Uterus (tissue), 2 donors: ENCODE measurements around the gene PDZD11.

Experiments
- POLR2A ChIP-seq, 2 donors: fragments of 450-650 bp; IDR thresholded peaks; one replicate each; pipeline ENCODE4 v1.6.1; 2016; ENCODE audit warnings: antibody characterized with exemption in 2 of 2, mild to moderate bottlenecking in 1 of 2, moderate library complexity in 1 of 2
- TF ChIP-seq, protein P1 (sequence below), 4 experiments: fragments of 200-600 bp in 2 of 4; fragments of 450-650 bp in 2 of 4; sonication (generic) in 2 of 4; IDR thresholded peaks; one replicate each; pipeline ENCODE4 v1.5.1; 2016 to 2019; ENCODE audit warnings: antibody characterized with exemption in 4 of 4, mild to moderate bottlenecking in 2 of 4, moderate library complexity in 1 of 4

DNA sequence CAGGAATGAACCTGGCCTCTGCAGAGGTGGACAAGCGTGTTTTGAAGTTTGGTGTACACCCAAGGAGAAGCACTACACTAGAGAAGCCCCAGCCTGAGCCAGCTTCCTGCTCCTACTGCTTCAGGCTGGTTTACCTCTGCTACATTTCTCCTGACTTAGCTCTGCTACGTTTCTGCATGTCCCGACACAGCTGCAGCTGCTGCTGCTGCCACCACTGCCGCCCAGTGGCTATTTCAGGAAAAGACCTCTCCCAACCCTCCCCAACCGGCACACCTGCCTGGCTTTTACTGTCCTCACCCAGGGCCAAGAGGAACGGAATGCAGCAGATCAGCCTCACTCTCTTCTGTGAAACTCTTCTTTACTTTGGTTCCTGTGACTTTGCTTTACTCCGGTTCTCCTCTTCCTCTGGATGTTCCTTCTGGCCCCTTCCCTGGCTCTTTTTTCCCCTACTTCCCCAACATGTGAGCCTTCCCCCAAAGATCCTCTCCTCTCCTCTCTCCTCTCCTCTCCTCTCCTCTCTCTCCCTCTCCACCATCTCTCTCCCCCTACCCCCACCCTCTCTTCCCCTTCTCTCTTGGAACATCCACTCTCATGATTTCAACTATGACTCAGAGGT lies 26.7 kb downstream of the PDZD11 start:
- no peak for TF ChIP-seq POLR2A (IDR thresholded peaks at IDR 0.05)
- TF ChIP-seq, protein P1, sequence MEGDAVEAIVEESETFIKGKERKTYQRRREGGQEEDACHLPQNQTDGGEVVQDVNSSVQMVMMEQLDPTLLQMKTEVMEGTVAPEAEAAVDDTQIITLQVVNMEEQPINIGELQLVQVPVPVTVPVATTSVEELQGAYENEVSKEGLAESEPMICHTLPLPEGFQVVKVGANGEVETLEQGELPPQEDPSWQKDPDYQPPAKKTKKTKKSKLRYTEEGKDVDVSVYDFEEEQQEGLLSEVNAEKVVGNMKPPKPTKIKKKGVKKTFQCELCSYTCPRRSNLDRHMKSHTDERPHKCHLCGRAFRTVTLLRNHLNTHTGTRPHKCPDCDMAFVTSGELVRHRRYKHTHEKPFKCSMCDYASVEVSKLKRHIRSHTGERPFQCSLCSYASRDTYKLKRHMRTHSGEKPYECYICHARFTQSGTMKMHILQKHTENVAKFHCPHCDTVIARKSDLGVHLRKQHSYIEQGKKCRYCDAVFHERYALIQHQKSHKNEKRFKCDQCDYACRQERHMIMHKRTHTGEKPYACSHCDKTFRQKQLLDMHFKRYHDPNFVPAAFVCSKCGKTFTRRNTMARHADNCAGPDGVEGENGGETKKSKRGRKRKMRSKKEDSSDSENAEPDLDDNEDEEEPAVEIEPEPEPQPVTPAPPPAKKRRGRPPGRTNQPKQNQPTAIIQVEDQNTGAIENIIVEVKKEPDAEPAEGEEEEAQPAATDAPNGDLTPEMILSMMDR (IDR thresholded peaks at IDR 0.05) = peak in 1 of 4 experiments; percentile 16
